ENCODE measurements around the gene UNC5A.

DNA sequence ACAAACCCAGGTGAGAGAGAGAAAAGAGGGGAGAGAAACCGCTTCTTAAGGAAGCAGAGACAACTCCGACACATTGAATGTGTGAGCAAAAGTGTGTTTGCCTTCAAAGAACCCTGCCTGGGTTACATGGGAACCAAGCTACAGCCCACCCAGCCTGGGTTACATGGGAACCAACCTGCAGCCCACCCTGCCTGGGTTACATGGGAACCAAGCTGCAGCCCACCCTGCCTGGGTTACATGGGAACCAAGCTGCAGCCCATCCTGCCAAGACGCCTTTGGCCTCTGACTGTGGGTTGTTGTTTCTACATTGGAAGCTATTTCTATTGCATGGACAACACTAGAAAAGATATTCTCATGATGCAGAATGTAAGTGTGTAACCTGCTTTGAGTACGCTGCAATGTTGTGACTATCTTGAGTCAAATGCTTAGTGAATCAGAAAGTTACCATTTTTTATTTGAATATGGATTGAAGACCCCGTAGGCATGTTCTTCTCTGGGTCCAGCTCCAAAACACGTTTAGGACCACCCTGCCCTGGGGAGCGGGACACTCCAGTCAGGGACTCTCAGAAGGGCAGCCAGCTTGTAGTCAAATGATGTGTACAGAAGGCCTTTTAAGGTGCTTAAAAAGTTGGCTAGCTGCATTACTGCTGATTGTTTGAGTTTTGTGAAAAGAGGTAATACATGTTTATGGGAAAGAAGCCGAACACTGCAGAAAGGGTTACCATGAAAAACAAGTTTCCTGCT is 39.1 kb upstream of the UNC5A start:
- TF ChIP-seq, protein P1, sequence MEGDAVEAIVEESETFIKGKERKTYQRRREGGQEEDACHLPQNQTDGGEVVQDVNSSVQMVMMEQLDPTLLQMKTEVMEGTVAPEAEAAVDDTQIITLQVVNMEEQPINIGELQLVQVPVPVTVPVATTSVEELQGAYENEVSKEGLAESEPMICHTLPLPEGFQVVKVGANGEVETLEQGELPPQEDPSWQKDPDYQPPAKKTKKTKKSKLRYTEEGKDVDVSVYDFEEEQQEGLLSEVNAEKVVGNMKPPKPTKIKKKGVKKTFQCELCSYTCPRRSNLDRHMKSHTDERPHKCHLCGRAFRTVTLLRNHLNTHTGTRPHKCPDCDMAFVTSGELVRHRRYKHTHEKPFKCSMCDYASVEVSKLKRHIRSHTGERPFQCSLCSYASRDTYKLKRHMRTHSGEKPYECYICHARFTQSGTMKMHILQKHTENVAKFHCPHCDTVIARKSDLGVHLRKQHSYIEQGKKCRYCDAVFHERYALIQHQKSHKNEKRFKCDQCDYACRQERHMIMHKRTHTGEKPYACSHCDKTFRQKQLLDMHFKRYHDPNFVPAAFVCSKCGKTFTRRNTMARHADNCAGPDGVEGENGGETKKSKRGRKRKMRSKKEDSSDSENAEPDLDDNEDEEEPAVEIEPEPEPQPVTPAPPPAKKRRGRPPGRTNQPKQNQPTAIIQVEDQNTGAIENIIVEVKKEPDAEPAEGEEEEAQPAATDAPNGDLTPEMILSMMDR (IDR thresholded peaks at IDR 0.05; ENCODE audit: insufficient read depth, low read length): no peak
- TF ChIP-seq POLR2AphosphoS5 (IDR thresholded peaks at IDR 0.05; ENCODE audit: low read depth) (no peak), SPI1 (IDR thresholded peaks at IDR 0.05; ENCODE audit: borderline replicate concordance, low read depth) (no peak), GABPA (IDR thresholded peaks at IDR 0.05; ENCODE audit: low read depth) (no peak)
- TF ChIP-seq, protein P2, sequence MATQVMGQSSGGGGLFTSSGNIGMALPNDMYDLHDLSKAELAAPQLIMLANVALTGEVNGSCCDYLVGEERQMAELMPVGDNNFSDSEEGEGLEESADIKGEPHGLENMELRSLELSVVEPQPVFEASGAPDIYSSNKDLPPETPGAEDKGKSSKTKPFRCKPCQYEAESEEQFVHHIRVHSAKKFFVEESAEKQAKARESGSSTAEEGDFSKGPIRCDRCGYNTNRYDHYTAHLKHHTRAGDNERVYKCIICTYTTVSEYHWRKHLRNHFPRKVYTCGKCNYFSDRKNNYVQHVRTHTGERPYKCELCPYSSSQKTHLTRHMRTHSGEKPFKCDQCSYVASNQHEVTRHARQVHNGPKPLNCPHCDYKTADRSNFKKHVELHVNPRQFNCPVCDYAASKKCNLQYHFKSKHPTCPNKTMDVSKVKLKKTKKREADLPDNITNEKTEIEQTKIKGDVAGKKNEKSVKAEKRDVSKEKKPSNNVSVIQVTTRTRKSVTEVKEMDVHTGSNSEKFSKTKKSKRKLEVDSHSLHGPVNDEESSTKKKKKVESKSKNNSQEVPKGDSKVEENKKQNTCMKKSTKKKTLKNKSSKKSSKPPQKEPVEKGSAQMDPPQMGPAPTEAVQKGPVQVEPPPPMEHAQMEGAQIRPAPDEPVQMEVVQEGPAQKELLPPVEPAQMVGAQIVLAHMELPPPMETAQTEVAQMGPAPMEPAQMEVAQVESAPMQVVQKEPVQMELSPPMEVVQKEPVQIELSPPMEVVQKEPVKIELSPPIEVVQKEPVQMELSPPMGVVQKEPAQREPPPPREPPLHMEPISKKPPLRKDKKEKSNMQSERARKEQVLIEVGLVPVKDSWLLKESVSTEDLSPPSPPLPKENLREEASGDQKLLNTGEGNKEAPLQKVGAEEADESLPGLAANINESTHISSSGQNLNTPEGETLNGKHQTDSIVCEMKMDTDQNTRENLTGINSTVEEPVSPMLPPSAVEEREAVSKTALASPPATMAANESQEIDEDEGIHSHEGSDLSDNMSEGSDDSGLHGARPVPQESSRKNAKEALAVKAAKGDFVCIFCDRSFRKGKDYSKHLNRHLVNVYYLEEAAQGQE (IDR thresholded peaks at IDR 0.05; ENCODE audit: insufficient replicate concordance, low read depth): no peak
